Adipocyte (in vitro differentiated cells): ENCODE data around the gene NCBP3.
A peak's percentile ranks its signal among the peaks of the same experiment; 100 is the strongest.

Source experiments
- DNase-seq: peaks from one replicate; pipeline ENCODE4 v3.0.0-alpha.2; 2015; ENCODE audit warnings: low read depth
- H3K27me3 ChIP-seq: replicated peaks from 2 replicates; pipeline ENCODE4 v1.7.0; 2013; ENCODE audit warnings: mild to moderate bottlenecking, low read length, moderate library complexity; ENCODE audit not compliant: control insufficient read depth, insufficient read depth
- H3K36me3 ChIP-seq: 2 replicates; pipeline ENCODE4 v1.7.0; 2013; ENCODE audit warnings: low read length, mild to moderate bottlenecking, moderate library complexity; ENCODE audit not compliant: control insufficient read depth, insufficient read depth, severe bottlenecking
- H3K4me1 ChIP-seq: 2 replicates; pipeline ENCODE4 v1.7.0; 2013; ENCODE audit warnings: mild to moderate bottlenecking, low read length, moderate library complexity; ENCODE audit not compliant: control insufficient read depth, insufficient read depth
- H3K4me3 ChIP-seq: 2 replicates; pipeline ENCODE4 v1.7.0; 2013; ENCODE audit warnings: mild to moderate bottlenecking, low read length, moderate library complexity
- H3K9ac ChIP-seq: 2 replicates; pipeline ENCODE4 v1.7.0; 2013; ENCODE audit warnings: mild to moderate bottlenecking, low read length, moderate library complexity
- H3K9me3 ChIP-seq: 2 replicates; pipeline ENCODE4 v1.7.0; 2013; ENCODE audit warnings: mild to moderate bottlenecking, low read length, moderate library complexity; ENCODE audit not compliant: control insufficient read depth

The NCBP3 gene

DNA sequence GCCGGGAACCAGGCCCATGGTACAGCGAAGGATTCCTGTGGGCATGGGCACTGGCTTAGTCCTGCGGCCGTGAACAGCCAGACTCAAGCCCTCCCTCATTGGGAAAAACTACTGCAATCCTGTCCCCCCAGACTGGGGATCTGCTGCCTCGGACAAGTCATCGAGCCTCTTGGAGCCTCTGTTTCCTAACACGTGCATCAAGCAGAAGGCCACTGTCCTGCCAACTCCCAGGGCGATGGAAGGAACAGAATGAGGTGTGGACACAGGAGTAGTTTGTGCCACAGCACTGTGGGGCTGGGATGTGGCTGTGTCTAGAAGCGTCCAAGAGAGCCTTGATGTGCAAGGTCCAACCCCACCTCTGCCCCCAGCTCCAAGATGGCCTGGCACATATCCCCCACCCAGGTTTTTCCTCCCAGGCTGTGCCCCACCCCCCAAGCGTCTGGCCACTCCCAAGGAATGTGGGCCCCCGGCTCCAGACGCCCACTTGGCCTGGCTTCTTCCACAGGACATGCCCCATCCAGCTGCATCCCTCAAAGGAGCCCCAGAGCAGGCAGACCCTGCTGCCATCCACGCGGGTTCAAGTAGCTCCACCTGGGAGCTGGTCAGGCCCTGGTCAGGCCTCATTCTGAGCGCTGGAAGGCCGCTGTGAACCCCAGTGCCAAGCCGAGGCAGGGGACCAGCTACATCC is 43.4 kb upstream of the NCBP3 start:
- Histone ChIP-seq H3K9me3 (no peaks in the 10 kb centered on the region), H3K27me3 (no peaks in the 10 kb centered on the region), H3K4me1 (peaks cover 66% of the 10 kb centered on the region), H3K9ac (peak overlapping the region; percentile 75), H3K4me3 (peak overlapping the region; percentile 38), H3K36me3 (no peaks in the 10 kb centered on the region)
- peak; percentile 29 for DNase-seq

DNA sequence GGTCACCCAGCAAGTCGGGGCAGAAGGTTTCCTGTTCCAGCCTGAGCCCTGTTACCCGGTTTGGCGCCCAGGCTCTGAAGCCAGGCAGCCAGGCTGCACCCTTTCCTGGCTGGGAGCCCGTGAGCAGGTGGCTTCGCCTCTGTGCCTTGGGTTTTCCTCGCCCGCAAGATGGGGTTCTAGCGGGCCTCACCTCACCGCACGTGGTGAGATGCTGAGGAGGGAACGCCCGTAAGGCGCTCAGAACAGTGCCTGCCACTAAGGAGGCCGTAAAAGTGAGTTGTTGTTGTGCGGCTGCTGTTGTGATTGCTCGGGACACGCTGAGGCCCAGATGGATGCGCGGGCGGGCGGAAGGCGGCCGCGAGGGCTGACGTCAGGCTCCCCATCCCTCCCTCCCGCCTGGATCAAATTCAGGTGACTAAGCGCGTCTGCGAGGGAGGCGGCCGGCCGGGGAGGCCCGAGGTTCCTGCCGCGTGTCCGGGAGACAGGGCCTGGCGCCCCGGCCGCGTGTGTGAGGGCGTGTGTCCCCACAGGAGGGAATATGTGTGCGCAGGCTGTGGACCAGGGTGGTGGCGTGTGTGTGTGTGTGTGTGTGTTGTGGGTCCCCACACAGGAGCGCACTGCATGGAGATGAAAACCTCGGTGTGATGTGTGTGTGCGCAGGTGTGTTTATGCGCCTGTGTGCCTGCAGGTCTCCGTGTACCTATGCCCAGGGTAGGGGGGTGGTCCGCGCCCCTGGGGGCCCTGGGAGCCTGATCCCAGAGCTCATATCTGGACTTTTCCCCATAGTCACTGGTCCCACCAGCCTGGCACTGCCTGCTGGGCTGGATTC is 42.5 kb upstream of the NCBP3 start:
- H3K36me3 ChIP-seq, result peaks cover 4% of the 10 kb centered on the region
- no peak overlapping the region for H3K4me3 ChIP-seq
- no peaks in the 10 kb centered on the region for H3K9me3 ChIP-seq
- peaks cover 61% of the 10 kb centered on the region for H3K4me1 ChIP-seq
- no peaks in the 10 kb centered on the region for H3K27me3 ChIP-seq
- DNase-seq, result peak; percentile 96
- H3K9ac ChIP-seq, result peak overlapping the region; percentile 75

DNA sequence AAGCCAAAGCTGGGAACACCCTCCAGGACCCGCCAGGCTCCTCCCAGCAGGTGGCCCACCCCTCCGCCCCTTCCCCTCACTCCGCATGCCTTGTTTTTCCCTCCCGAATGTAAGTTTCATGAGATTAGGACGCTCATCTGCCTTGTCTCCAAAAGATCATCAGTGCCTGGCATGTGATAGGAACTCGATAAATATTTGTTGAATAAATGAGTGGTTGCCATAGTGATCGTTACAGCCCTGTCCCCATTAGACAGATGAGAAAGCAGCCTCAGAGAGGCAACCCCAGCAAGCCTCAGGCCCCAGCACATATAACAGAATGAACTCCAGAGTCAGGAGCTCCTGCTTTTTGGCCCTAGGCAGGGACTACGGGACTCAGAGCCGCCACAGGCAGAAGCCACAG is 41.8 kb upstream of the NCBP3 start:
- Histone ChIP-seq H3K9ac (peak overlapping the region; percentile 65), H3K4me3 (no peak overlapping the region), H3K4me1 (peaks cover 58% of the 10 kb centered on the region), H3K9me3 (no peaks in the 10 kb centered on the region), H3K36me3 (peaks cover 8% of the 10 kb centered on the region), H3K27me3 (no peaks in the 10 kb centered on the region)
- peak; percentile 3 for DNase-seq

DNA sequence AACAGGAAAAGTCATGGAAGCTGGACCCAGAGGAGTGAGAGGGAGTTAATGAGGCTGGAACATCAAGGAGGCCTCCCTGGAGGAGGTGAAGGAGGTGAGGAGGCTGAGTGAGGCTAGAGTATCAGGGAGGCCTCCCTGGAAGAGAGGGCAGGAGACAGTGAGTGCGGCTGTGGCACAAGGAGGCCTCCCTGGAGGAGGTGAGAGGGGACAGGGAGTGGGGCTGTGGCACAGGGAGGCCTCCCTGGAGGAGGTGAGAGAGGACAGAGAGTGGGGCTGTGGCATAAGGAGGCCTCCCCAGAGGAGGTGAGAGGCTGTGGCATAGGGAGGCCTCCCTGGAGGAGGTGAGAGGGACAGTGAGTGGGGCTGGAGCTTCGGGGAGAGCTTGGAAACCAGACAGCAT is 41.3 kb upstream of the NCBP3 start:
- Histone ChIP-seq H3K27me3 (no peaks in the 10 kb centered on the region), H3K4me3 (no peak overlapping the region)
- DNase-seq, result no peak

DNA sequence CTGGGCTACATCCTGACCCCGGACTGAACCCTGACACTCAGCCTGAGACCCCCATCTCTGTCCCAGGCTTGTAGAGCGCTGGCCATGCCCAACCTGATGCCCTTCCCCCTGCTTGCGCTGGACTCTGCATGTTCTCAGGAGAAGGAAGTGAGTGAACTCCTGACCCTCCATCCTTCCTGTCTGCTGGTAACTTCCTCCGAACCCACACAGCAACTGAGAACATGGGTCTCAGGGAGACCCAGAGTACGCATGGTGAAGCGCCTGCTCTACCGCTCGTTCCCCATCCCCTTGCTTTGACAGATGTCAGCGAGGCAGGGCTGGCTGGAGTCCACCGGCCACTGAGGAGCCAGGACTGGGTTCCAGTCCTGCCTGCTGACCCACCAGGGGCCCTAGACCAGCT is 40.7 kb upstream of the NCBP3 start:
- no peak overlapping the region for H3K4me3 ChIP-seq
- no peaks in the 10 kb centered on the region for H3K27me3 ChIP-seq
- no peaks in the 10 kb centered on the region for H3K9me3 ChIP-seq
- H3K36me3 ChIP-seq, result peaks cover 13% of the 10 kb centered on the region
- DNase-seq, result no peak
- H3K4me1 ChIP-seq, result peaks cover 54% of the 10 kb centered on the region
- H3K9ac ChIP-seq, result no peak overlapping the region

More for the DNA sequence above, 41.3 kb upstream of the NCBP3 start:
- H3K9me3 ChIP-seq, result no peaks in the 10 kb centered on the region
- H3K36me3 ChIP-seq, result peaks cover 8% of the 10 kb centered on the region
- peak overlapping the region; percentile 65 for H3K9ac ChIP-seq
- peaks cover 58% of the 10 kb centered on the region for H3K4me1 ChIP-seq

DNA sequence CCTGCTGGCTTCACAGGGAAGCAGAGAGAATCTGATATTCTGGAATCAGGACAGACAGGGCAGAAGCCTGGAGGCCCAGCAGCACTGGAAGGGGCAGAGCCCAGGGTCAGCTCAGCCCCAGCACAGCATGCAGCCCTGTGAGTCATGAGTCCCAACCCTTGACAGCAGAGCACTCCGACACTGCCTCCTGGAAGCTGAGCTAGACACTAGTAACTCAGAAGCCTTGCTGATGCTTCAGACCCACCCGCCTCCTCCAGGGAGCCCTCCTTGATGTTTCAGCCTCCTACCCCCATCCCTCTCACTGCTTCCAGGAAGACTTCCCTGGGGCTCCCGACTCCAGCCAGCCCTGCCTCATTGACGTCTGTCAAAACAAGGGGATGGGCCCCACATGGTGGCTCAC is 39.9 kb upstream of the NCBP3 start:
- H3K36me3 ChIP-seq, result peaks cover 15% of the 10 kb centered on the region
- no peaks in the 10 kb centered on the region for H3K27me3 ChIP-seq
- H3K9me3 ChIP-seq, result no peaks in the 10 kb centered on the region
- H3K4me3 ChIP-seq, result no peak overlapping the region
- DNase-seq, result peak; percentile 59
- peak overlapping the region; percentile 45 for H3K9ac ChIP-seq
- peaks cover 46% of the 10 kb centered on the region for H3K4me1 ChIP-seq

DNA sequence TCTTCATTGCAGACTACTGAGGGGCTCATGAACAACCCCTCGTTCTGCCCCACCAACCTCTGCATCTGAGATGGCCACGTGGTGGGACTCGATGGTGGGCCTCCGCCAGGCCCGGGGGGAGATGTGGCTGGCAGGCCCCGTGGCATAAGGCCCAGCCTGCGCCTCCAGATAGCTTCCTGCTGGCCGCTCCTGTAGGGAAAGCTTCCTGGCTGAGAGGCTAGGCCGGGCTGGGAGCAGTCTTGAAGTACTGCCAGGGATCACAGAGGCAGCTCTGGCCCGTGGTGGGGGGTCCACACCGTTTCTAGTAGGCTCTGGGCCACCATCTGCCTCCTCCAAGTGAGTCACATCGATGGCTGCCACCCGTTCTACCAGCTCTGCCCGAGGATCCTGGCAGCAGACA is 39.2 kb upstream of the NCBP3 start:
- H3K9ac ChIP-seq, result peak overlapping the region; percentile 45
- peaks cover 15% of the 10 kb centered on the region for H3K36me3 ChIP-seq
- no peak for DNase-seq
- H3K27me3 ChIP-seq, result no peaks in the 10 kb centered on the region
- no peaks in the 10 kb centered on the region for H3K9me3 ChIP-seq
- peaks cover 39% of the 10 kb centered on the region for H3K4me1 ChIP-seq
- no peak overlapping the region for H3K4me3 ChIP-seq

DNA sequence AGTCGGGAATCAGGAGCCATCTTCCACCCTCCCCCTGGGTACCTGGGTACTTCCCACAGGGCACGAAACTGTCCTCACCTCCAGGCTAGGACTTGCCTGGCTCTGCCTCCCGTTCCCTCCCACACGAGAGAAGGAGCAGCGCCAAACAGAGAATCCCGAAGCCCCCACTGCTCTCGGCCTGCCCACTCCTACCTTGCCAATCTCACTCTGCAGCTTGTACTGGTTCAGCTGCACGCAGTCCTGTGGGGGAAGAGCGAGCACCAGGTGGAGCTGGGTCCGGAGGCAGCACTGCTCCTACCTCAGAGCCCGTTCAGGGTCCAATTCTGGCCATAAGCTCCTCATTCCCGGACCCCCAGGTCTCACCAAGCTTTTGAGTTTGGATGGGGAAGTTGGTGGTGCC is 38.1 kb upstream of the NCBP3 start:
- DNase-seq, result no peak
- peaks cover 35% of the 10 kb centered on the region for H3K4me1 ChIP-seq
- H3K27me3 ChIP-seq, result no peaks in the 10 kb centered on the region
- H3K36me3 ChIP-seq, result peaks cover 15% of the 10 kb centered on the region
- H3K4me3 ChIP-seq, result no peak overlapping the region
- no peak overlapping the region for H3K9ac ChIP-seq
- no peaks in the 10 kb centered on the region for H3K9me3 ChIP-seq

DNA sequence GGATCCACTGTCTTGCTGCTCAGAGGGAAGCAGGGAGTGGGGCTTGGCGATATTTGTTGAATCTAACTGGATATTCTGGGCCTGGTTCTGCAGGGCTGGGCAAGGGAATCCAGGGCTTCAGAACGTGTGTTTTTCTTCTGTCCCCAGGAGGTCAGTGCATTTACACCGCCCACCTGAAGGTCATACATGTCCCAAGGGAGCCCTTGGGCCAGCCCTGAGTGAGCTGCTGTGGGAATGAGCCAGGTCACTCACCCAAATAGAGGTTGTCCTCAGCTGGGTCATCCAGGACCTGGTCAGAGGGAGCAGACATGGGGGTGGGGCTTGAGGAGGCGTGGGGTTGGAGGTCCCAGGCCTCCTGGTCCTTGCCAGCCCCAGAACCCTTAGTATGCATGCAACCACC is 36.2 kb upstream of the NCBP3 start:
- Histone ChIP-seq H3K4me1 (peaks cover 20% of the 10 kb centered on the region), H3K27me3 (no peaks in the 10 kb centered on the region), H3K9ac (no peak overlapping the region), H3K9me3 (no peaks in the 10 kb centered on the region), H3K36me3 (peaks cover 15% of the 10 kb centered on the region), H3K4me3 (no peak overlapping the region)
- DNase-seq, result no peak

DNA sequence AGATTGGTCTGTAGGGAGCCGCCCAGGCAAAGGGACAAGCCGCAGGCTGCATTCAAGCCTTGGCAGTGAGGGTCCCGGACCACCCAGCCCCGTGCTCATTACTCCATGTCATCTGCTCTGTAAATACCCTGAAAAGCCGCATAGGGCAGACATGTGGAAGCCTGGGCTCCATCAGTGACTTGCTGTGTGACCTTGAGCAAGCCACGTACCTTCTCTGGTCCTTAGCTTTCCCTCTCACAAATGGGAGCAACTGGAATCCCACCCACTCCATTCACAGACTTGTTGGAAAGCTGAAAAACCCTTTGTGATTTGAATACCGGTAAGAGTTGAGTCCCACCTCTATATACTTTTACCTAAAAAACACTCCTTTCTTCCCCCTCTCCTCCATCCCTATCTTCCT is 34.9 kb upstream of the NCBP3 start:
- DNase-seq, result no peak
- Histone ChIP-seq H3K4me1 (peaks cover 17% of the 10 kb centered on the region), H3K9me3 (no peaks in the 10 kb centered on the region), H3K27me3 (no peaks in the 10 kb centered on the region), H3K9ac (no peak overlapping the region), H3K36me3 (peaks cover 18% of the 10 kb centered on the region), H3K4me3 (no peak overlapping the region)

DNA sequence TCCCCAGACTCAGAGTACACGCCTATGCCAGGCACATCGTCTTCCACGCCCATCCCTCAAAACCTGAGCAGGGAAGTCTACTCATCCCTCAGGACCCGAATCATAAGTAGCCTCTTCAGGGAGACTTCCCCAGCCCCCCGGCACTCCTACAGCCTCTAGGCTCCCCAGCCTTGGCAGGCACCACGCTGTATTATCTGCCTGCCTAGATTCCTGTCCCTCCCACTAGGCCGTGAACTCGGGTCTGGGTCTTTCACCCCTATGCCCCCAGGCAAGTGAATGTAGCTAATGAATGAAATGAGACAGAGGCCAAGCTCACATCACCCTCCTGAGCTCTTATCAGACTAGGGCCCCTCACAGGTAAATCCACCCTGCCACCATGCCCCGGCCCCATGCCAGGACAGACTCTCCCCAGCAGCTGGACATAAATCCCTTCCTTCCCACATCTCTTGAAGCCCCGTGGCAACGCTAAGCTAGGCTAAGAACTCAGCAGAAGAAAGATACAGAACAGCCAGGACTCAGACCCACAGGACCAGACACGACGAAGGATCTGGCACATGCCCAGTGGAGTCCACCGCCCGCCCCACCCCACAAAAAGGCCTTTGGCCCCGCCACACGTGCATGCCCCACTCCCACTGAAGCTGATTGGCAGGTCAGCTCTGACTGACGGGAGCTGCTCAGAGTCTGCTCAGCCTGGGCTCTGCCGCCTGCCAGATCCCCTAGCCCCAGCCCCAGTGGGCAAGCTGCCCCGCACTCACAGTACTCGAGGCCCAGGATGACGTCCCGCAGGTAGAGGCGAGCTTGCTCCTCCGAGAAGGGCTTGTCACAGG is 33.8 kb upstream of the NCBP3 start:
- DNase-seq, result no peak

More for the DNA sequence above, 33.8 kb upstream of the NCBP3 start:
- Histone ChIP-seq H3K36me3 (peaks cover 23% of the 10 kb centered on the region), H3K4me1 (peaks cover 9% of the 10 kb centered on the region), H3K27me3 (no peaks in the 10 kb centered on the region), H3K9ac (peak overlapping the region; percentile 33), H3K4me3 (no peak overlapping the region), H3K9me3 (no peaks in the 10 kb centered on the region)
